GM18507 (cell line): ENCODE data around the gene HIF3A.
"Not testable (repeated sequence)": the region's sequence is repeated elsewhere in the genome, so short reads cannot be mapped to it uniquely, and the experiment has no call there.

ENCODE experiments used
- DNase-seq: peaks from one replicate; pipeline ENCODE4 v3.0.0; 2011; ENCODE audit warnings: low read depth; ENCODE audit not compliant: insufficient read length; ENCODE audit errors: extremely low spot score
- FAIRE-seq: peaks from 2 replicates; lab custom pipeline; 2011; peaks lifted over from hg19 to GRCh38; lab: Jason Lieb, UNC

The HIF3A gene

GRCh38 chr19:46289724-46290619, 6.9 kb upstream of the HIF3A start:
- no peak for FAIRE-seq

GRCh38 chr19:46291829-46292228, 5.0 kb upstream of the HIF3A start:
- no peak for FAIRE-seq
- DNase-seq = no peak

More at GRCh38 chr19:46289724-46290619, 6.9 kb upstream of the HIF3A start:
- no peak for DNase-seq

- DNase-seq (no peak), FAIRE-seq (no peak)
These were observed 2.3 kb upstream of the HIF3A start for GRCh38 chr19:46294494-46294893.

GRCh38 chr19:46295401-46296201, 1.2 kb upstream of the HIF3A start:
- FAIRE-seq (no peak), DNase-seq (no peak)

GRCh38 chr19:46296202-46296480, 701 bp upstream of the HIF3A start:
- DNase-seq (no peak), FAIRE-seq (no peak)

DNA sequence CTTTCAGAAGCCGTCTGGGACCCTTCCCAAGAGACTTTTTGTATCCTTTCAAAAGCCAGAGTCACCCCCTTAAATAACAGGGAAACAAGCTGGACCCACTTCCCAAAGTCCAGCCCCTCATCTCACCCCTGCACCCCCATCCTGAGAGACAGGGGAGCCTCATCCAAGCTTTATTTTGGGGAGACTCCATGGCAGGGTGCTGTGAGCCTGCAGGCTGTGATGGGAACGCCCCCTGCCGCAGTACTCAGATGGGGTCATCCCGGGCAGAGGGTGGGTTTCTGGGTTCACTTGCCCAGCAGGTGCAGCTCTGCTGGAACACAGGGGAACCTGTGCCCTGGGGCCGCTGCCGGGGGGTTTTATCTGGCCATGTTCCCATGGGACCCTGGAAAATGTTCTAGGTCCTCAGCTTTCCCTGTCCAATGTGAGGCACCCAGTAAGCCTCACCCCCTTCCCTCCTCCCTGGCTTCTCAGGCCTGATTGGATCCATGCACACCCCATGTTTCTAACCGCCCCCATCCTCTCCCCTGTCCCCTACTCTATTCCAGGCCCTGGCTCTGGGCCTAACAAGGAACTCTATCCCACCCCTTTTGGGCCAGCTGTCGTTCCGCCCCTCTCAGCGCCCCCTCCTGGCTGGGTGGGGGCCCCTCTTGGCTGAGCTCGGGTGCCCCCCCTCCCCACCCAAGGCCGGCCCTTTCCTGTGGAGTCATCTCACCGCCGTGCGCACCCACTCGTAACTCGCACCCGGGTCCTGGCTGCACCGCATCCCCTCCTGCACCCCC, 1.0 kb downstream of the HIF3A start:
- no peak for DNase-seq
- no peak for FAIRE-seq

GRCh38 chr19:46298479-46299003, 1.7 kb downstream of the HIF3A start:
- DNase-seq = no peak
- no peak for FAIRE-seq

- DNase-seq (no peak), FAIRE-seq (no peak)
These were observed 2.2 kb downstream of the HIF3A start for GRCh38 chr19:46299004-46299509.

GRCh38 chr19:46299695-46300094, 2.9 kb downstream of the HIF3A start:
- no peak for FAIRE-seq

DNA sequence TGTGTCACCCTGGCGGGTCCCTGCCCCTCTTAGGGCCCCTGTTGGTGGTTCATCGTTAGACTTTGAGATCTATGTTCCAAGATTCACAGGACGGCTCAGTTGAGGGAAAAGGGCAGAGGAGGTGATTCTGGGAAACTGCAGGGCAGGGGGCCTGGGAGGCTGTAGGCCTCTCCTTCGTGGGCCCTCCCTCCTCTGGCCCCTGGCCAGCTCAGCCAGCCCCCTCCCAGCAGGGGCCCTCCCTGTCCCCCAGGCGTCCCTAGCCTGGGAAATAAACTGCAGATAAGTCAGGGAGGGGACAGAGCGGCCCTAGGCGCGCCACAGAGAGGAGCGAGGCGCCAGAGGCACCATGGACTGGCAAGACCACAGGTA, 6.5 kb downstream of the HIF3A start:
- DNase-seq = no peak
- FAIRE-seq = no peak

More at GRCh38 chr19:46299695-46300094, 2.9 kb downstream of the HIF3A start:
- DNase-seq = no peak

- FAIRE-seq (no peak), DNase-seq (no peak)
These were observed 7.0 kb downstream of the HIF3A start for GRCh38 chr19:46303691-46304397.

GRCh38 chr19:46306501-46306900, 9.7 kb downstream of the HIF3A start:
- FAIRE-seq (no peak), DNase-seq (no peak)

- FAIRE-seq = no peak
These were observed 11.7 kb downstream of the HIF3A start for GRCh38 chr19:46308510-46308909.

GRCh38 chr19:46309056-46309455, 12.2 kb downstream of the HIF3A start:
- DNase-seq (no peak), FAIRE-seq (no peak)

More at GRCh38 chr19:46308510-46308909, 11.7 kb downstream of the HIF3A start:
- DNase-seq = no peak

GRCh38 chr19:46311444-46311843, 14.6 kb downstream of the HIF3A start:
- DNase-seq (no peak), FAIRE-seq (no peak)

DNA sequence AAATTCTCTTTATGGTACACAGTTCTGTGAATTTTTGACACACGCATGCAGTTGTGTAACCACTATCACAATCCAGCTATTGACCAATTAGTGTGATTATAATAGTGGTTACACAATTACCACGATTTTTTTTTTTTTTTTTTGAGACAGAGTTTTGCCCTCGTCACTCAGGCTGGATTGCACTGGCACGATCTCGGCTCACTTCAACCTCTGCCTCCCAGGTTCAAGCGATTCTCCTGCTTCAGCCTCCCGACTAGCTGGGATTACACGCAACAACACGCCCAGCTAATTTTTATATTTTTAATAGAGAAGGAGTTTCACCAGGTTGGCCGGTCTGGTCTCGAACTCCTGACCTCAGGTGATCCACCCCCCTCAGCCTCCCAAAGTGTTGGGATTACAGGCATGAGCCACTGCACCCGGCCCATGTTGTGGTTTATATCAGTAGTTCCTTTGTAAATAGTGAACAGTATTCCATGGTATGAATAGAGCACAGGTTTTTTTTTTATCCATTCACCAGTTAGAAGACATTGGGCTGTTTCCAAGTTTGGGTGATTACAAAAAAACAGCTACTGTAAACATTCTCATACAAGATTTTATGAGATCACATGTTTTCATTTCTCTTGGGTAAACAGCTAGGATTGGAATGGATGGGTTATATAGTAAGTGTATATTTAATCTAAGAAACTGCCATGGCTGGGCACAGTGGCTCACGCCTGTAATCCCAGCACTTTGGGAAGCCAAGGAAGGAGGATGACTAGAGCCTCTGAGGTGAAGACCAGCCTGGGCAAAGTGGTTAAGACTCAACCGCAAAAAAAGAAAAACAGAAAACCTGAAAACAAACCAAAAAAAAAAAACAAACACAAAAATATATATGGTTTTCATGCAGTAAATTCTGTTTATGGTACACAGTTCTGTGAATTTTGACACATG, 17.0 kb downstream of the HIF3A start:
- not testable (repeated sequence) for DNase-seq, FAIRE-seq

- DNase-seq (no peak), FAIRE-seq (no peak)
These were observed 20.5 kb downstream of the HIF3A start for GRCh38 chr19:46317339-46317738.

DNA sequence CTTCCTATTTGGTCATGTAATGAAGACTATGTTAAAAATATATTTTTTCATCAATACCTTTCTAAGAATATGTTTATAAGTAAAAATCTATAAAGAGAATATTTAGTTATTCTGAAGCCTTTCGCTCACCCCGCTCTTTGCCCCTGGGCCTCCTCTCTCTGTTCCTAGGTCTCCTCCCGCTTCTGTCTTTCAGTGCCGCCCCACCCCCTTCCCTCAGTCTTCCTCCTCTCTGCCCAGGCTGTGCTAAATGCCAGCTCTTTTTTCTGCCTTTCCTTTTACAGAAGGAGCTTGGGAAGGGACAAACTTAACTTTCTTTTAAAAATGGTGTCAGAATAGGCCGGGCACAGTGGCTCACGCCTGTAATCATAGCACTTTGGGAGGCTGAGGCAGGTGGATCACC, 22.8 kb downstream of the HIF3A start:
- no peak for FAIRE-seq
- no peak for DNase-seq
